HepG2 (cell line): ENCODE results near the gene INO80E. TPM values are rescaled to one million over a fixed set of nuclear protein-coding genes. Genes with fewer than 3 reads are reported as not detected.

Experiments
- CCAR2 ChIP-seq: fragments of 200-400 bp; formaldehyde crosslinking; optimal IDR thresholded peaks from 2 replicates; pipeline ENCODE3; 2018; ENCODE audit warnings: low read depth, mild to moderate bottlenecking, low read length, moderate library complexity
- GMEB1 ChIP-seq: sonication (generic); formaldehyde crosslinking; IDR thresholded peaks from 2 replicates; pipeline ENCODE4 v1.5.1; 2020; ENCODE audit warnings: missing genetic modification reagents, mild to moderate bottlenecking, borderline replicate concordance
- GZF1 ChIP-seq: sonication (generic); formaldehyde crosslinking; IDR thresholded peaks from 2 replicates; pipeline ENCODE4 v1.5.1; 2020; ENCODE audit warnings: mild to moderate bottlenecking, missing genetic modification reagents
- HHEX ChIP-seq: IDR thresholded peaks from 2 replicates; pipeline ENCODE4 v1.6.1; 2016; ENCODE audit warnings: control low read depth
- KDM2A ChIP-seq: sonication (generic); formaldehyde crosslinking; IDR thresholded peaks from 2 replicates; pipeline ENCODE4 v1.4.0; 2020; ENCODE audit warnings: low read depth, missing genetic modification reagents, borderline replicate concordance
- LBX2 ChIP-seq: sonication (generic); formaldehyde crosslinking; IDR thresholded peaks from 2 replicates; pipeline ENCODE4 v1.5.0; 2020; ENCODE audit warnings: missing genetic modification reagents, mild to moderate bottlenecking, borderline replicate concordance
- RORA ChIP-seq: sonication (generic); formaldehyde crosslinking; IDR thresholded peaks from 2 replicates; pipeline ENCODE4 v1.5.0; 2020; ENCODE audit warnings: mild to moderate bottlenecking, missing genetic modification reagents, moderate library complexity
- SAP130 ChIP-seq: IDR thresholded peaks from 2 replicates; pipeline ENCODE4 v1.6.1; 2016; ENCODE audit warnings: low read depth
- TEAD3 ChIP-seq: optimal IDR thresholded peaks from 2 replicates; pipeline ENCODE3; 2016; ENCODE audit warnings: borderline replicate concordance
- ZNF512 ChIP-seq: sonication (generic); formaldehyde crosslinking; IDR thresholded peaks from 2 replicates; pipeline ENCODE4 v1.4.0; 2020; ENCODE audit warnings: mild to moderate bottlenecking, missing genetic modification reagents
- ZNF589 ChIP-seq: sonication (generic); formaldehyde crosslinking; conservative IDR thresholded peaks from 2 replicates; pipeline ENCODE4 v1.8.0; 2022; ENCODE audit warnings: mild to moderate bottlenecking, moderate library complexity, missing genetic modification reagents
- ZNF883 ChIP-seq: sonication (generic); formaldehyde crosslinking; IDR thresholded peaks from 2 replicates; pipeline ENCODE4 v1.5.1; 2020; ENCODE audit warnings: mild to moderate bottlenecking, missing genetic modification reagents; ENCODE audit errors: not compliant biosample characterization
- polyA plus RNA-seq, 8 experiments: library from polyadenylated mRNA; depleted of rRNA in 3 of 8; stranded (reverse) in 7 of 8; unstranded in 1 of 8; fragments of >200 nt; fragmentation: Illumina TruSeq in 4 of 8; extraction: Trizol in 4 of 8; gene quantifications; 2 replicates each; pipeline versions ENCODE4 v1.2.1 to v1.2.3, GENCODE V29; 2011 to 2016; ENCODE audit warnings: low read depth in 4 of 8, missing spikeins in 1 of 8, mixed read lengths in 1 of 8; ENCODE audit not compliant: insufficient read depth in 1 of 8
- total RNA-seq, 5 experiments: library from RNA; depleted of rRNA; stranded (reverse); fragments of >200 nt; fragmentation: Illumina TruSeq; extraction: Trizol; gene quantifications; 2 replicates each; pipeline ENCODE4 v1.2.3, GENCODE V29; 2016; ENCODE audit warnings: low read depth in 1 of 5
- TF ChIP-seq, protein P1 (sequence below): sonication (generic); formaldehyde crosslinking; IDR thresholded peaks from 2 replicates; pipeline ENCODE4 v1.4.0; 2020; ENCODE audit warnings: mild to moderate bottlenecking, missing genetic modification reagents
- TF ChIP-seq, protein P2 (sequence below): sonication (generic); formaldehyde crosslinking; IDR thresholded peaks from 2 replicates; pipeline ENCODE4 v1.4.0; 2020; ENCODE audit warnings: low read depth, mild to moderate bottlenecking, missing genetic modification reagents

Gene INO80E
- total and polyA plus RNA-seq, 2 of the 13 experiments (the other 11 are each of a cell fraction or from before 2014, with no cell fraction given): 25.8 to 45.6 TPM

DNA sequence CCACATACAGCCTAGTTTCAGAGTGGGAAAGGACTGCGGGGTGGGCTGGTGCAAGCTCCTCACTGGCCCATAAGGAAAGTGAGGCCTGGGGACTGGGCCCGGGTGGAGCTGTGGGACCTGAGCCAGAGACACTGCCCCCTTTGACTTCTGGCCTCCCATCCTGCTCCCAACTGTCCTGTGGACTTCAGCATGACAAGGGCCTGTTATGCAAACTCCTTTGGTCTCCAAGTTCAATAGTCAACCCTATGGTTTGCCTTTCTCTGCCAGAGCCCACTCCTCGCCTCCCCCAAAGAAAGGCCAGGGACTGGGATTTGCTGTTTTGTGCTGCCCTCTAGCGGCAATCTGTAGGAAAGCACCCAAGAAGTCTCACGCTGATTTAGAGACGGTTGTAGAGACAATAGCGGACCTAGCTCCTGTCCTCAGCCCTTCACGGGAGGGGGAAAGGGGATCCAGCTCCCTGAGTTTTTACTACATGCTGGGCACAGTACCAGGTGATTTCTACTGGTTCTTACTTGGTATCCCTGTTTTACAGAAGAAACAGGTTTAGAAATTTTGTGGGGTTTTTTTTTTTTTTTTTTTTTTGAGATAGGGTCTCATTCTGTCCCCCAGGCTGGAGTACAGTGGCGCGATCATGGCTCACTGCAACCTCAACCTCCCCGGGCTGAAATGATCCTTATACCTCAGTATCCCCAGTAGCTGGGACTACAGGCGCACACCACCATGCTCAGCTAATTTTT lies 36.2 kb downstream of the INO80E start (continued):
- TF ChIP-seq ZNF512 (CRISPR knock-in tag) (no peak), ZNF883 (CRISPR knock-in tag) (no peak), GZF1 (peak; percentile 79; the same call in 1 of the 2 replicates), LBX2 (no peak), TEAD3 (CRISPR knock-in tag) (peak; percentile 22), RORA (CRISPR knock-in tag) (no peak), HHEX (CRISPR knock-in tag) (no peak), SAP130 (CRISPR knock-in tag) (peak; percentile 51; the same call in 1 of the 2 replicates), CCAR2 (peak; percentile 57), KDM2A (peak; percentile 60; the same call in 1 of the 2 replicates), GMEB1 (CRISPR knock-in tag) (peak; percentile 18; the same call in 1 of the 2 replicates), ZNF589 (CRISPR knock-in tag) (no peak)
- TF ChIP-seq, protein P1, sequence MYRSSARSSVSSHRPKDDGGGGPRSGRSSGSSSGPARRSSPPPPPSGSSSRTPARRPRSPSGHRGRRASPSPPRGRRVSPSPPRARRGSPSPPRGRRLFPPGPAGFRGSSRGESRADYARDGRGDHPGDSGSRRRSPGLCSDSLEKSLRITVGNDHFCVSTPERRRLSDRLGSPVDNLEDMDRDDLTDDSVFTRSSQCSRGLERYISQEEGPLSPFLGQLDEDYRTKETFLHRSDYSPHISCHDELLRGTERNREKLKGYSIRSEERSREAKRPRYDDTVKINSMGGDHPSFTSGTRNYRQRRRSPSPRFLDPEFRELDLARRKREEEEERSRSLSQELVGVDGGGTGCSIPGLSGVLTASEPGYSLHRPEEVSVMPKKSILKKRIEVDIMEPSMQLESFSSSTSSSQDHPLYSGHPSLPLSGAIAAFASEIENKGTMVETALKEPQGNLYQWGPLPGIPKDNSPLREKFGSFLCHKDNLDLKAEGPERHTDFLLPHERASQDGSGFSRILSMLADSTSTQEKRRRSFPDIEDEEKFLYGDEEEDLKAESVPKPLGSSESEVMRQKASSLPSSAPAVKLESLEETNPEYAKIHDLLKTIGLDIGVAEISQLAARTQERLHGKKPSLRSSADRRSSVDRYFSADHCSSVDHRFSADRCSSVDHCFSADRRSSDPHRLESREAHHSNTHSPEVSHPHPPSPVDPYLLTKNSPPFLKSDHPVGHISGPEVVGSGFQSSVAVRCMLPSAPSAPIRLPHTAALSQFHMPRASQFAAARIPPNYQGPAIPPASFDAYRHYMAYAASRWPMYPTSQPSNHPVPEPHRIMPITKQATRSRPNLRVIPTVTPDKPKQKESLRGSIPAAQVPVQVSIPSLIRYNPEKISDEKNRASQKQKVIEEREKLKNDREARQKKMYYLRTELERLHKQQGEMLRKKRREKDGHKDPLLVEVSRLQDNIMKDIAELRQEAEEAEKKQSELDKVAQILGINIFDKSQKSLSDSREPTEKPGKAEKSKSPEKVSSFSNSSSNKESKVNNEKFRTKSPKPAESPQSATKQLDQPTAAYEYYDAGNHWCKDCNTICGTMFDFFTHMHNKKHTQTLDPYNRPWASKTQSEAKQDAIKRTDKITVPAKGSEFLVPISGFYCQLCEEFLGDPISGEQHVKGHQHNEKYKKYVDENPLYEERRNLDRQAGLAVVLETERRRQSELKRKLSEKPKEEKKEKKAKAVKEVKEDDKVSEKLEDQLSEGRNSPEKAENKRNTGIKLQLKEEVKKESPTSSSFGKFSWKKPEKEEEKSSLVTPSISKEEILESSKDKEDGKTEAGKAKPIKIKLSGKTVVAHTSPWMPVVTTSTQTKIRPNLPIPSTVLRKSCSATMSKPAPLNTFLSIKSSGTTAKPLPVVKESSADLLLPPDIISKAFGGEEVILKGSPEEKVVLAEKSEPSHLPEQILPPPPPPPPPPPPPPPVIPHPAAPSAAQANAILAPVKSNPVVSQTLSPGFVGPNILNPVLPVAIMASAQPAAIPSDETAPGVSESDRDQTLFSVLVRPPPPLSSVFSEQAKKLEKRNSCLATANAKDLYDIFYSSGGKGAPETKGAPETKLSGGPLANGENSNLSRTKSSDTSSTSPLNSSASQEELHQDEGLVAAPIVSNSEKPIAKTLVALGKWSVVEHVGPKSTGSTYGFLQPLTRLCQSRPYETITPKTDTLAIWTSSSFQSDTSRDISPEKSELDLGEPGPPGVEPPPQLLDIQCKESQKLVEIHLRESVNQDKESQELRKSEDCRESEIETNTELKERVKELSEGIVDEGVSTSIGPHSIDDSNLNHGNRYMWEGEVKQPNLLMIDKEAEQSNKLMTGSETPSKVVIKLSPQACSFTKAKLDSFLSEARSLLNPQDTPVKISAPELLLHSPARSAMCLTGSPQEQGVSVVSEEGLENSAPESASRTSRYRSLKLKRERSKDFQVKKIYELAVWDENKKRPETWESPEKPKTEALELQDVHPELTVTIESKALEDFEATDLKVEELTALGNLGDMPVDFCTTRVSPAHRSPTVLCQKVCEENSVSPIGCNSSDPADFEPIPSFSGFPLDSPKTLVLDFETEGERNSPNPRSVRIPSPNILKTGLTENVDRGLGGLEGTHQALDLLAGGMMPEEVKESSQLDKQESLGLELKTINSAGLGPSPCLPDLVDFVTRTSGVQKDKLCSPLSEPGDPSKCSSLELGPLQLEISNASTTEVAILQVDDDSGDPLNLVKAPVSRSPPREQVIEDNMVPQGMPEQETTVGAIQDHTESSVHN (CRISPR knock-in tag): no peak
- TF ChIP-seq, protein P2, sequence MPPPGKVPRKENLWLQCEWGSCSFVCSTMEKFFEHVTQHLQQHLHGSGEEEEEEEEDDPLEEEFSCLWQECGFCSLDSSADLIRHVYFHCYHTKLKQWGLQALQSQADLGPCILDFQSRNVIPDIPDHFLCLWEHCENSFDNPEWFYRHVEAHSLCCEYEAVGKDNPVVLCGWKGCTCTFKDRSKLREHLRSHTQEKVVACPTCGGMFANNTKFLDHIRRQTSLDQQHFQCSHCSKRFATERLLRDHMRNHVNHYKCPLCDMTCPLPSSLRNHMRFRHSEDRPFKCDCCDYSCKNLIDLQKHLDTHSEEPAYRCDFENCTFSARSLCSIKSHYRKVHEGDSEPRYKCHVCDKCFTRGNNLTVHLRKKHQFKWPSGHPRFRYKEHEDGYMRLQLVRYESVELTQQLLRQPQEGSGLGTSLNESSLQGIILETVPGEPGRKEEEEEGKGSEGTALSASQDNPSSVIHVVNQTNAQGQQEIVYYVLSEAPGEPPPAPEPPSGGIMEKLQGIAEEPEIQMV (CRISPR knock-in tag): peak; percentile 66
